HCT116 (cell line): ENCODE results near the gene BST2. TPM values are rescaled to one million over a fixed set of nuclear protein-coding genes. Genes with fewer than 3 reads are reported as not detected.

ENCODE experiments used
- ATAC-seq: fragments of 200-7000 bp; cut with Tn5 transposase; 2 replicates; pipeline ENCODE4 v1.9.1; 2020; ENCODE audit warnings: mild to moderate bottlenecking, moderate library complexity
- BruUV-seq: library from RNA; stranded (reverse); fragments of 400-500 nt; replicated peaks from 2 replicates; lab custom pipeline; 2021; lab: Mats Ljungman, UMichigan
- CTCF ChIA-PET: fragments of 300-600 bp; sonication (Branson Sonifier 250); formaldehyde crosslinking; loops from one replicate; lab custom pipeline; 2021; ENCODE audit warnings: antibody characterized with exemption; lab: Charles Lee
- POLR2A ChIA-PET: fragments of 300-600, 350-600 bp; sonication (Branson Sonifier 250); formaldehyde crosslinking; loops from one replicate; lab custom pipeline; 2021; ENCODE audit warnings: antibody characterized with exemption; lab: Charles Lee
- RAD21 ChIA-PET, 2 experiments: fragments of 300-600 bp; sonication (Branson Sonifier 250); formaldehyde crosslinking; loops; one replicate each; lab custom pipeline; 2023; ENCODE audit warnings: low total read pairs in 2 of 2; ENCODE audit not compliant: uncharacterized antibody in 2 of 2, unreplicated experiment in 2 of 2, low non-redundant PET in 1 of 2; lab: Charles Lee
- DNase-seq: peaks from one replicate; pipeline ENCODE4 v3.0.0-alpha.2; 2010; ENCODE audit warnings: low read depth, low spot score
- H2AFZ ChIP-seq: fragments of 200-600 bp; shearing (Covaris generic), sonication (generic); 2 replicates; pipeline ENCODE4 v1.6.1; 2017; ENCODE audit warnings: low read depth, mixed run types, mixed read lengths, antibody characterized with exemption, low read length; ENCODE audit not compliant: poor library complexity, severe bottlenecking
- H3K27ac ChIP-seq: 2 replicates; pipeline ENCODE4 v1.5.1; 2012; ENCODE audit warnings: low read depth, low read length
- H3K27me3 ChIP-seq: fragments of 200-600 bp; sonication (generic); 2 replicates; pipeline ENCODE4 v1.6.1; 2016; ENCODE audit warnings: mixed run types, low read length, mixed read lengths; ENCODE audit not compliant: insufficient read depth
- H3K36me3 ChIP-seq, 2 experiments: fragments of 200-500 bp in 1 of 2; fragments of 200-600 bp in 1 of 2; sonication (Bioruptor generic) in 1 of 2; sonication (generic) in 1 of 2; 2 replicates each; pipeline versions ENCODE4 v1.5.1 to v1.6.1; 2014 to 2016; ENCODE audit warnings: low read length in 2 of 2, inconsistent platforms in 1 of 2, mixed read lengths in 1 of 2, mixed run types in 1 of 2; ENCODE audit not compliant: insufficient read depth in 2 of 2, control insufficient read depth in 1 of 2
- H3K4me1 ChIP-seq, 2 experiments: fragments of 200-600 bp in 1 of 2; sonication (generic) in 1 of 2; 2 replicates each; pipeline versions ENCODE4 v1.5.1 to v1.6.1; 2012 to 2017; ENCODE audit warnings: low read length in 2 of 2, inconsistent platforms in 1 of 2, mild to moderate bottlenecking in 1 of 2, mixed read lengths in 1 of 2, mixed run types in 1 of 2, moderate library complexity in 1 of 2; ENCODE audit not compliant: insufficient read depth in 2 of 2, control insufficient read depth in 1 of 2
- H3K4me2 ChIP-seq: fragments of 200-600 bp; sonication (generic); 2 replicates; pipeline ENCODE4 v1.6.1; 2017; ENCODE audit warnings: mixed run types, low read length, mixed read lengths
- H3K4me3 ChIP-seq, 2 experiments: fragments of 200-600 bp in 1 of 2; sonication (generic) in 1 of 2; replicated peaks in 1 of 2; 2 replicates each; pipeline ENCODE4 v1.5.1; 2011 to 2016; ENCODE audit warnings: low read length in 2 of 2, control low read depth in 1 of 2, low read depth in 1 of 2, mild to moderate bottlenecking in 1 of 2, mixed read lengths in 1 of 2, mixed run types in 1 of 2
- H3K79me2 ChIP-seq: fragments of 200-600 bp; sonication (generic); 2 replicates; pipeline ENCODE4 v1.6.1; 2017; ENCODE audit warnings: mild to moderate bottlenecking, mixed run types, low read length, moderate library complexity, mixed read lengths; ENCODE audit not compliant: insufficient read depth
- H3K9ac ChIP-seq: fragments of 200-600 bp; sonication (generic); 2 replicates; pipeline ENCODE4 v1.6.1; 2016; ENCODE audit warnings: low read length, mixed read lengths
- H3K9me2 ChIP-seq: fragments of 200-600 bp; sonication (generic), shearing (Covaris generic); 2 replicates; pipeline ENCODE4 v1.6.1; 2017; ENCODE audit warnings: mixed run types, mild to moderate bottlenecking, moderate library complexity; ENCODE audit not compliant: insufficient read depth
- H3K9me3 ChIP-seq, 2 experiments: fragments of 200-500 bp in 1 of 2; fragments of 200-600 bp in 1 of 2; sonication (Bioruptor generic) in 1 of 2; sonication (generic) in 1 of 2; 2 replicates each; pipeline ENCODE4 v1.6.1; 2014 to 2017; ENCODE audit warnings: low read length in 2 of 2, mixed read lengths in 2 of 2, inconsistent platforms in 1 of 2, low read depth in 1 of 2, mild to moderate bottlenecking in 1 of 2, mixed run types in 1 of 2, moderate library complexity in 1 of 2; ENCODE audit not compliant: control insufficient read depth in 1 of 2, insufficient read depth in 1 of 2
- H4K20me1 ChIP-seq: fragments of 200-600 bp; sonication (generic), shearing (Covaris generic); 2 replicates; pipeline ENCODE4 v1.6.1; 2017; ENCODE audit warnings: mixed run types, mild to moderate bottlenecking, moderate library complexity; ENCODE audit not compliant: insufficient read depth
- EGR1 ChIP-seq: IDR thresholded peaks from 2 replicates; pipeline ENCODE4 v1.6.1; 2012; ENCODE audit warnings: low read depth
- EZH2 ChIP-seq: fragments of 200-600 bp; sonication (generic); IDR thresholded peaks from 2 replicates; pipeline ENCODE4 v1.6.1; 2017; ENCODE audit warnings: antibody characterized with exemption, mixed run types
- FOSL1 ChIP-seq: IDR thresholded peaks from 2 replicates; pipeline ENCODE4 v1.6.1; 2012; ENCODE audit warnings: low read depth
- JUND ChIP-seq: IDR thresholded peaks from 2 replicates; pipeline ENCODE4 v1.6.1; 2012
- POLR2A ChIP-seq: IDR thresholded peaks from 2 replicates; pipeline ENCODE4 v1.7.0; 2011; ENCODE audit warnings: borderline replicate concordance; ENCODE audit not compliant: insufficient read depth, insufficient read length; ENCODE audit errors: extremely low read depth
- POLR2AphosphoS5 ChIP-seq: IDR thresholded peaks from 2 replicates; pipeline ENCODE4 v1.6.1; 2011; ENCODE audit warnings: mild to moderate bottlenecking, low read depth, low read length, moderate library complexity
- RAD21 ChIP-seq: IDR thresholded peaks from 2 replicates; pipeline ENCODE4 v1.6.1; 2012; ENCODE audit warnings: low read depth, mild to moderate bottlenecking
- SP1 ChIP-seq: IDR thresholded peaks from 2 replicates; pipeline ENCODE4 v1.6.1; 2012; ENCODE audit warnings: low read depth
- SRF ChIP-seq: IDR thresholded peaks from 2 replicates; pipeline ENCODE4 v1.6.1; 2012; ENCODE audit warnings: low read depth
- intact Hi-C: fragments of 100-400 bp; cut with micrococcal nuclease; formaldehyde crosslinking; loops from 2 replicates; pipeline ENCODE4 v1.10.0; 2022
- total RNA-seq: library from RNA; stranded (reverse); gene quantifications from one replicate; pipeline ENCODE4 v1.2.1, GENCODE V29; 2021; ENCODE audit not compliant: unreplicated experiment
- TF ChIP-seq, protein P1 (sequence below): IDR thresholded peaks from 2 replicates; pipeline ENCODE4 v1.6.1; 2011; ENCODE audit warnings: mild to moderate bottlenecking, low read length, moderate library complexity; ENCODE audit not compliant: insufficient replicate concordance; ENCODE audit errors: extremely low read depth
- TF ChIP-seq, protein P2 (sequence below): IDR thresholded peaks from 2 replicates; pipeline ENCODE4 v1.6.1; 2012
- TF ChIP-seq, protein P3 (sequence below): IDR thresholded peaks from 2 replicates; pipeline ENCODE4 v1.6.1; 2012
- TF ChIP-seq, protein P4 (sequence below), 3 experiments: fragments of 200-600 bp in 1 of 3; sonication (generic) in 1 of 3; IDR thresholded peaks in 2 of 3; conservative IDR thresholded peaks in 1 of 3; 2 replicates each; pipeline ENCODE4 v1.5.1; 2012 to 2017; ENCODE audit warnings: low read depth in 2 of 3, low read length in 2 of 3, antibody characterized with exemption in 1 of 3, borderline replicate concordance in 1 of 3, control low read depth in 1 of 3, mild to moderate bottlenecking in 1 of 3, mixed read lengths in 1 of 3, mixed run types in 1 of 3, moderate library complexity in 1 of 3; ENCODE audit not compliant: insufficient read depth in 1 of 3

Gene BST2
- total RNA-seq, 1 experiment from 2014 or later = 5.4 TPM

DNA sequence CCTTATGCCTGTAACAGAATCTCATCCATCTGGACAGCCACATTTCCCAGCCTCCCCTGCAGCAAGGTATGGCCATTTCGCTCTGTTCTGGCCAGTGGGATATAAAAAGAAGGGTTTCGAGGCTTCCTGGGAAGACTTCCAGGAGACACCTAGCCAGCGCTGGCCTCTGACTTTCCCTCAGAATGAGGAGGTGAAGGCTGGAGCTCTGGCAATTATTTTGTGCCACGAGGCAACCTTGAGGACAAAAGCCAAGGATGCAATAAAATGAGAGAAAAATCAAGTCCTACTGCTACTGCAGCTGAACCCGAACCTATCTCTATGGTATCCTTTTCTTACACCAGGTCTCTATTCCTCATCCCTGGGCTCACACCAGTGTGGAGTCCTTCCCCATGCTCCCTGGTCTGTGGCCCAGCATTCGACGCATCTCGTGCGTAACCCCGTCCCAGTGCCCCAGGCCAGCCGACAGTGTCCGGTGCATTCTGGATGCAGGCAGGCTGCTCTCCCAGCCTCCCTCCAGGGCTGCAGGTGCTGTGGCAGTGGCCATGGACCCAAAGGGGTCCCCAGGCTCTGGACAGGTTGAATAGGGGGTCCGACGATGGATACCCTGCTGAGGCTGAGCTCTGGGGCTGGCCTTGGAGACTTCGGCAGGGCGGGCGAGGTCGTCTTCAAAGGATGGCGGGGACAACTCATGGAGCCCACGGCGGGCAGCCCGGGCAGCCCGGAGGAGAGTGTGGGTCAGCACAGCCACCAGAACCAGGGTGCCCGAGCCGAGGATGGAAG lies 30.9 kb upstream of the BST2 start:
- Histone ChIP-seq H3K4me3 (no peak overlapping the region), H3K9me2 (no peaks in the 10 kb centered on the region), H3K4me1 (no peaks in the 10 kb centered on the region), H3K9me3 (no peaks in the 10 kb centered on the region), H3K27ac (no peak overlapping the region), H3K9ac (no peak overlapping the region), H3K4me2 (no peak overlapping the region), H2AFZ (no peak overlapping the region), H3K79me2 (no peaks in the 10 kb centered on the region), H3K36me3 (no peaks in the 10 kb centered on the region), H4K20me1 (no peaks in the 10 kb centered on the region), H3K27me3 (no peaks in the 10 kb centered on the region)
- ChIA-PET POLR2A (no interaction called here), CTCF (no interaction called here), RAD21 (no interaction called here)
- BruUV-seq = no TSS peak
- intact Hi-C loops = no loop called here
- TF ChIP-seq POLR2A = no peak
- TF ChIP-seq, protein P1, sequence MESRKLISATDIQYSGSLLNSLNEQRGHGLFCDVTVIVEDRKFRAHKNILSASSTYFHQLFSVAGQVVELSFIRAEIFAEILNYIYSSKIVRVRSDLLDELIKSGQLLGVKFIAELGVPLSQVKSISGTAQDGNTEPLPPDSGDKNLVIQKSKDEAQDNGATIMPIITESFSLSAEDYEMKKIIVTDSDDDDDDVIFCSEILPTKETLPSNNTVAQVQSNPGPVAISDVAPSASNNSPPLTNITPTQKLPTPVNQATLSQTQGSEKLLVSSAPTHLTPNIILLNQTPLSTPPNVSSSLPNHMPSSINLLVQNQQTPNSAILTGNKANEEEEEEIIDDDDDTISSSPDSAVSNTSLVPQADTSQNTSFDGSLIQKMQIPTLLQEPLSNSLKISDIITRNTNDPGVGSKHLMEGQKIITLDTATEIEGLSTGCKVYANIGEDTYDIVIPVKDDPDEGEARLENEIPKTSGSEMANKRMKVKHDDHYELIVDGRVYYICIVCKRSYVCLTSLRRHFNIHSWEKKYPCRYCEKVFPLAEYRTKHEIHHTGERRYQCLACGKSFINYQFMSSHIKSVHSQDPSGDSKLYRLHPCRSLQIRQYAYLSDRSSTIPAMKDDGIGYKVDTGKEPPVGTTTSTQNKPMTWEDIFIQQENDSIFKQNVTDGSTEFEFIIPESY = no peak
- TF ChIP-seq JUND = no peak
- no peak for TF ChIP-seq POLR2AphosphoS5
- TF ChIP-seq, protein P2, sequence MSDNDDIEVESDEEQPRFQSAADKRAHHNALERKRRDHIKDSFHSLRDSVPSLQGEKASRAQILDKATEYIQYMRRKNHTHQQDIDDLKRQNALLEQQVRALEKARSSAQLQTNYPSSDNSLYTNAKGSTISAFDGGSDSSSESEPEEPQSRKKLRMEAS = no peak
- no peak for TF ChIP-seq FOSL1
- ATAC-seq (no peak), DNase-seq (no peak)

DNA sequence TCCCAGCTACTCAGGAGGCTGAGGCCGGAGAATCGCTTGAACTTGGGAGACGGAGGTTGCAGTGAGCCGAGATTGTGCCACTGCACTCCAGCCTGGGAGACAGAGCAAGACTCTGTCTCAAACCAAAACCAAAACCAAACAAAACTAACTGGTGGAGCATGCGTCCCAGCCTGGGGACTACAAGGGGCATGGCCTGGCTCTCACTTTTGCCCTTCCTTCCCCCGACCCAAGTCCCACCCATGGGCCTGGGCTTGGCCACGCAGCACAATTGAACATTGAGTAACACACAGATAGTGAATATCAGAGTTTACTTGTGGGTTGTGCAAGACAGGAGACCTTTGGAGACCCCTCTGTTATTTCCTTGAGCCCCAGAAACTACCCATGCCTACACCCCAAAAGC lies 29.8 kb upstream of the BST2 start:
- Histone ChIP-seq H3K79me2 (no peaks in the 10 kb centered on the region), H3K27me3 (no peaks in the 10 kb centered on the region), H3K9me2 (no peaks in the 10 kb centered on the region), H2AFZ (no peak overlapping the region), H3K4me1 (no peaks in the 10 kb centered on the region), H3K9me3 (no peaks in the 10 kb centered on the region), H4K20me1 (no peaks in the 10 kb centered on the region), H3K36me3 (no peaks in the 10 kb centered on the region), H3K4me2 (no peak overlapping the region), H3K4me3 (no peak overlapping the region), H3K9ac (no peak overlapping the region), H3K27ac (no peak overlapping the region)
- ATAC-seq (no peak), DNase-seq (no peak)
- intact Hi-C loops = no loop called here
- no TSS peak for BruUV-seq
- CTCF ChIA-PET = no interaction called here
- RAD21 ChIA-PET = no interaction called here
- POLR2A ChIA-PET = no interaction called here
- TF ChIP-seq EZH2 = no peak
- no peak for TF ChIP-seq SP1
- TF ChIP-seq, protein P3, sequence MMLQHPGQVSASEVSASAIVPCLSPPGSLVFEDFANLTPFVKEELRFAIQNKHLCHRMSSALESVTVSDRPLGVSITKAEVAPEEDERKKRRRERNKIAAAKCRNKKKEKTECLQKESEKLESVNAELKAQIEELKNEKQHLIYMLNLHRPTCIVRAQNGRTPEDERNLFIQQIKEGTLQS = no peak
- TF ChIP-seq RAD21 = no peak
- TF ChIP-seq, protein P1 = no peak
- TF ChIP-seq, protein P2 = no peak
- no peak for TF ChIP-seq EGR1
- TF ChIP-seq, protein P4, sequence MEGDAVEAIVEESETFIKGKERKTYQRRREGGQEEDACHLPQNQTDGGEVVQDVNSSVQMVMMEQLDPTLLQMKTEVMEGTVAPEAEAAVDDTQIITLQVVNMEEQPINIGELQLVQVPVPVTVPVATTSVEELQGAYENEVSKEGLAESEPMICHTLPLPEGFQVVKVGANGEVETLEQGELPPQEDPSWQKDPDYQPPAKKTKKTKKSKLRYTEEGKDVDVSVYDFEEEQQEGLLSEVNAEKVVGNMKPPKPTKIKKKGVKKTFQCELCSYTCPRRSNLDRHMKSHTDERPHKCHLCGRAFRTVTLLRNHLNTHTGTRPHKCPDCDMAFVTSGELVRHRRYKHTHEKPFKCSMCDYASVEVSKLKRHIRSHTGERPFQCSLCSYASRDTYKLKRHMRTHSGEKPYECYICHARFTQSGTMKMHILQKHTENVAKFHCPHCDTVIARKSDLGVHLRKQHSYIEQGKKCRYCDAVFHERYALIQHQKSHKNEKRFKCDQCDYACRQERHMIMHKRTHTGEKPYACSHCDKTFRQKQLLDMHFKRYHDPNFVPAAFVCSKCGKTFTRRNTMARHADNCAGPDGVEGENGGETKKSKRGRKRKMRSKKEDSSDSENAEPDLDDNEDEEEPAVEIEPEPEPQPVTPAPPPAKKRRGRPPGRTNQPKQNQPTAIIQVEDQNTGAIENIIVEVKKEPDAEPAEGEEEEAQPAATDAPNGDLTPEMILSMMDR (IDR thresholded peaks at IDR 0.05 in 2 of 3, conservative IDR thresholded peaks at IDR 0.05 in 1 of 3; ENCODE audit: borderline replicate concordance in 1 of 3, insufficient read depth in 1 of 3, low read depth in 2 of 3, low read length in 2 of 3) = no peak
- no peak for TF ChIP-seq SRF
